NCI-H1694 (cell line): Measurements from ENCODE around the gene ANKHD1.

Source experiments
- DNase-seq: peaks from one replicate; lab custom pipeline; 2025; lab: John Stamatoyannopoulos, UW

Gene ANKHD1

GRCh38 chr5:140546851-140547507 is 145.3 kb downstream of the ANKHD1 start:
- DNase-seq = no peak

GRCh38 chr5:140547508-140548299 is 146.1 kb downstream of the ANKHD1 start, which contains the start of gene EIF4EBP3:
Gene EIF4EBP3, plus strand, starts transcription at chr5:140547662. Its CDS starts 76 bp downstream, at chr5:140547738.
- peak; percentile 39 for DNase-seq

- no peak for DNase-seq
Measured at GRCh38 chr5:140548300-140548688, 146.7 kb downstream of the ANKHD1 start.

GRCh38 chr5:140548791-140549190 is 147.2 kb downstream of the ANKHD1 start:
- no peak for DNase-seq

GRCh38 chr5:140549237-140550144 is 147.9 kb downstream of the ANKHD1 start:
- DNase-seq = no peak

GRCh38 chr5:140550147-140551079 is 148.8 kb downstream of the ANKHD1 start:
- no peak for DNase-seq

- DNase-seq = no peak
Measured at GRCh38 chr5:140551872-140552271, 150.2 kb downstream of the ANKHD1 start.

- DNase-seq = no peak
Measured at GRCh38 chr5:140553657-140554056, 152.0 kb downstream of the ANKHD1 start.

GRCh38 chr5:140554454-140554853 is 152.8 kb downstream of the ANKHD1 start:
- DNase-seq = no peak

GRCh38 chr5:140555747-140556312 is 154.2 kb downstream of the ANKHD1 start:
- no peak for DNase-seq

GRCh38 chr5:140556438-140556837 is 154.8 kb downstream of the ANKHD1 start:
- DNase-seq = no peak

- DNase-seq = peak; percentile 65
Measured at GRCh38 chr5:140557136-140557805, 155.6 kb downstream of the ANKHD1 start, which contains the start of gene SRA1. Gene SRA1, minus strand, starts transcription at chr5:140557473. Its CDS starts 21 bp downstream, at chr5:140557452.

GRCh38 chr5:140557965-140558364 is 156.3 kb downstream of the ANKHD1 start:
- no peak for DNase-seq

- no peak for DNase-seq
Measured at GRCh38 chr5:140558542-140558941, 156.9 kb downstream of the ANKHD1 start.

GRCh38 chr5:140560227-140560626 is 158.6 kb downstream of the ANKHD1 start:
- no peak for DNase-seq

GRCh38 chr5:140561753-140562523 is 160.3 kb downstream of the ANKHD1 start:
- DNase-seq = no peak

GRCh38 chr5:140563596-140563995 is 162.0 kb downstream of the ANKHD1 start:
- no peak for DNase-seq

GRCh38 chr5:140564196-140565023 is 162.8 kb downstream of the ANKHD1 start, which contains the start of the genes APBB3 and SLC35A4:
Gene APBB3, minus strand, starts transcription at chr5:140564598. Its CDS starts 353 bp downstream, at chr5:140564245.
Gene SLC35A4, plus strand, starts transcription at chr5:140564828. Its CDS starts 2,342 bp downstream, at chr5:140567170.
- peak; percentile 95 for DNase-seq
